ENCODE data around the gene CALML6.

Gene CALML6

GRCh38 chr1:1892079-1892762 lies 22.8 kb upstream of the CALML6 start:
- no peak for DNase-seq (ENCODE audit: low read depth, low spot score)

GRCh38 chr1:1892763-1893120 lies 22.3 kb upstream of the CALML6 start:
- no peak for DNase-seq (ENCODE audit: low read depth, low spot score)

GRCh38 chr1:1893291-1893985 lies 21.6 kb upstream of the CALML6 start:
- no peak for DNase-seq (ENCODE audit: low read depth, low spot score)

- DNase-seq (ENCODE audit: low read depth, low spot score): no peak
Measured at GRCh38 chr1:1893997-1894353, 21.1 kb upstream of the CALML6 start.

GRCh38 chr1:1894354-1895059 lies 20.6 kb upstream of the CALML6 start:
- no peak for DNase-seq (ENCODE audit: low read depth, low spot score)

- no peak for DNase-seq (ENCODE audit: low read depth, low spot score)
Measured at GRCh38 chr1:1895060-1895418, 20.0 kb upstream of the CALML6 start.

- no peak for DNase-seq (ENCODE audit: low read depth, low spot score)
Measured at GRCh38 chr1:1895456-1896336, 19.4 kb upstream of the CALML6 start.

- DNase-seq (ENCODE audit: low read depth, low spot score): no peak
Measured at GRCh38 chr1:1898246-1898933, 16.7 kb upstream of the CALML6 start.

GRCh38 chr1:1899266-1899966 lies 15.6 kb upstream of the CALML6 start:
- no peak for DNase-seq (ENCODE audit: low read depth, low spot score)

GRCh38 chr1:1899967-1900327 lies 15.1 kb upstream of the CALML6 start:
- no peak for DNase-seq (ENCODE audit: low read depth, low spot score)

GRCh38 chr1:1900883-1901640 lies 14.0 kb upstream of the CALML6 start:
- DNase-seq (ENCODE audit: low read depth, low spot score): no peak

GRCh38 chr1:1901641-1902294 lies 13.3 kb upstream of the CALML6 start:
- no peak for DNase-seq (ENCODE audit: low read depth, low spot score)

GRCh38 chr1:1903224-1903623 lies 11.8 kb upstream of the CALML6 start:
- DNase-seq (ENCODE audit: low read depth, low spot score): no peak

GRCh38 chr1:1906185-1907097 lies 8.6 kb upstream of the CALML6 start:
- DNase-seq (ENCODE audit: low read depth, low spot score): peak; percentile 90

GRCh38 chr1:1907098-1907736 lies 7.8 kb upstream of the CALML6 start:
- DNase-seq (ENCODE audit: low read depth, low spot score): no peak

- DNase-seq (ENCODE audit: low read depth, low spot score): no peak
Measured at GRCh38 chr1:1908506-1908791, 6.6 kb upstream of the CALML6 start.

GRCh38 chr1:1910033-1910465 lies 5.0 kb upstream of the CALML6 start:
- no peak for DNase-seq (ENCODE audit: low read depth, low spot score)

- no peak for DNase-seq (ENCODE audit: low read depth, low spot score)
Measured at GRCh38 chr1:1910651-1911331, 4.3 kb upstream of the CALML6 start.
